ENCODE measurements around the gene PDE1C.

PDE1C gene

GRCh38 chr7:32042900-32043299 lies 27.3 kb downstream of the PDE1C start:
- no peak overlapping the region for H3K4me3 ChIP-seq (ENCODE audit: low read length)

DNA sequence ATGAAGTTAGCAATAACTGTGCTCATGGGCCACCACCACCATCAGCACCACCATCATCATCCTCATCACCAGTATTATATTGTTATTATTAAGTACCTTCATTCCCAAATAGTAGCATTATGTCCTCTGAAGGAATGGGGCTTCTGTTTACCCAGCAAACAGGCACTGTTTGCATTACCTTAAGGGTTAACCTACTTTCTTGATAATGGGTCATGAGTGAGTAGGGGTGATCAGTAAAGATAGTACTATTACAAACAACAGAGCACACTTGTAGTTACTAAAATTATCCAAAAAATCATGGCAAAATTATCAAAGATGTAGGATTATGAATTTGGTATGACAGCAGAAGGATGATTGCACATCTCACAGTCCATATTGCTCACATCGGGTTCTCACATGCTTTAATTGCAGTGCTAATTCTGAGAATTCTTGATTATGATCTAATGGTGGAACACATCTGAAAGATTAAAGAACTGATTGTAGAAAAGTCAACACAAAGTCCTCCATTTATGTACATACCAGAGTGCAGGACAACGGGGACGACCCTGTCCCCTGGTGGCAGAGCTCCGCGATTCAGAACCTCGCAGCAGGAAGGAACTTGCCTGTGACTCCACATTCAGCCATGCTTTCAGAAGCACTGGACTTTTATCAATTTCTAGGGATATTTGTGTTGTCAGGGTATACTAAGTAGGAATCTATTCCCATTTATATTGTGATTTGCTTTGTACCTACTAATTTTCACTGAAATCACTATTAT lies 31.0 kb downstream of the PDE1C start:
- Histone ChIP-seq H3K9ac (ENCODE audit: low read length) (no peak overlapping the region), H3K4me3 (ENCODE audit: low read length) (no peak overlapping the region), H3K27me3 (ENCODE audit: control insufficient read depth, insufficient read depth, low read length) (no peaks in the 10 kb centered on the region), H3K4me1 (ENCODE audit: control insufficient read depth, low read depth, low read length) (no peaks in the 10 kb centered on the region), H3K27ac (ENCODE audit: low read length) (no peak overlapping the region), H3K36me3 (ENCODE audit: control insufficient read depth, low read depth, low read length) (no peaks in the 10 kb centered on the region), H3K9me3 (ENCODE audit: control insufficient read depth, low read depth, low read length) (no peaks in the 10 kb centered on the region)

More at GRCh38 chr7:32042900-32043299, 27.3 kb downstream of the PDE1C start:
- H3K36me3 ChIP-seq (ENCODE audit: control insufficient read depth, low read depth, low read length) = no peaks in the 10 kb centered on the region
- H3K4me1 ChIP-seq (ENCODE audit: control insufficient read depth, low read depth, low read length) = peaks cover 2% of the 10 kb centered on the region
- H3K9ac ChIP-seq (ENCODE audit: low read length) = no peak overlapping the region
- H3K27ac ChIP-seq (ENCODE audit: low read length) = no peak overlapping the region
- H3K27me3 ChIP-seq (ENCODE audit: control insufficient read depth, insufficient read depth, low read length) = no peaks in the 10 kb centered on the region
- no peaks in the 10 kb centered on the region for H3K9me3 ChIP-seq (ENCODE audit: control insufficient read depth, low read depth, low read length)

- Histone ChIP-seq H3K36me3 (ENCODE audit: control insufficient read depth, low read depth, low read length) (no peaks in the 10 kb centered on the region), H3K9ac (ENCODE audit: low read length) (no peak overlapping the region), H3K27ac (ENCODE audit: low read length) (no peak overlapping the region), H3K4me3 (ENCODE audit: low read length) (no peak overlapping the region), H3K27me3 (ENCODE audit: control insufficient read depth, insufficient read depth, low read length) (no peaks in the 10 kb centered on the region), H3K9me3 (ENCODE audit: control insufficient read depth, low read depth, low read length) (no peaks in the 10 kb centered on the region), H3K4me1 (ENCODE audit: control insufficient read depth, low read depth, low read length) (no peaks in the 10 kb centered on the region)
Observed at GRCh38 chr7:32037650-32038198, 32.5 kb downstream of the PDE1C start.

GRCh38 chr7:32036557-32036956 lies 33.6 kb downstream of the PDE1C start:
- no peaks in the 10 kb centered on the region for H3K36me3 ChIP-seq (ENCODE audit: control insufficient read depth, low read depth, low read length)
- H3K9ac ChIP-seq (ENCODE audit: low read length) = no peak overlapping the region
- H3K4me1 ChIP-seq (ENCODE audit: control insufficient read depth, low read depth, low read length) = no peaks in the 10 kb centered on the region
- no peak overlapping the region for H3K4me3 ChIP-seq (ENCODE audit: low read length)
- H3K9me3 ChIP-seq (ENCODE audit: control insufficient read depth, low read depth, low read length) = no peaks in the 10 kb centered on the region
- H3K27ac ChIP-seq (ENCODE audit: low read length) = no peak overlapping the region
- no peaks in the 10 kb centered on the region for H3K27me3 ChIP-seq (ENCODE audit: control insufficient read depth, insufficient read depth, low read length)

DNA sequence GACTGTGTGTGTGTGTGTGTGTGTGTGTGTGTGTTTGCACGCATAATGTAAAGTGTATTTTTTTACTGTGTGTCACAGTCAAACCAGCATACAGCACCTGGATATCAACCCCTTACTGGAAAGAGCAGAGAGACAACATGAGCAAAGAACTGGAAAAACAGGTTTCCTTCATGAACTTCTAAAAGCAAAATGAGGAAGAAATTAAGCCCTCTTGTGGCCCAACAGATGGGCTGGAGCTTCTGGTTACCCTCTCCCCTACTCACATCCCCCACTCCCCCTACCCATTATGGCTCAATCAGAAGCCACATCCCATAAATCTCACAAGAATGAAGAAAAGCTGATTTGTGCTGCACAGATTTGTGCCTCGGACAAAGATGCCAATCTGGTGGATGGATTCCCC lies 36.2 kb downstream of the PDE1C start:
- no peak overlapping the region for H3K9ac ChIP-seq (ENCODE audit: low read length)
- no peaks in the 10 kb centered on the region for H3K36me3 ChIP-seq (ENCODE audit: control insufficient read depth, low read depth, low read length)
- no peaks in the 10 kb centered on the region for H3K27me3 ChIP-seq (ENCODE audit: control insufficient read depth, insufficient read depth, low read length)
- H3K4me3 ChIP-seq (ENCODE audit: low read length) = no peak overlapping the region
- no peak overlapping the region for H3K27ac ChIP-seq (ENCODE audit: low read length)
- H3K9me3 ChIP-seq (ENCODE audit: control insufficient read depth, low read depth, low read length) = no peaks in the 10 kb centered on the region
- no peaks in the 10 kb centered on the region for H3K4me1 ChIP-seq (ENCODE audit: control insufficient read depth, low read depth, low read length)

- no peak overlapping the region for H3K9ac ChIP-seq (ENCODE audit: low read length)
- H3K27ac ChIP-seq (ENCODE audit: low read length) = no peak overlapping the region
- no peaks in the 10 kb centered on the region for H3K36me3 ChIP-seq (ENCODE audit: control insufficient read depth, low read depth, low read length)
- H3K4me3 ChIP-seq (ENCODE audit: low read length) = no peak overlapping the region
- no peaks in the 10 kb centered on the region for H3K9me3 ChIP-seq (ENCODE audit: control insufficient read depth, low read depth, low read length)
- H3K27me3 ChIP-seq (ENCODE audit: control insufficient read depth, insufficient read depth, low read length) = no peaks in the 10 kb centered on the region
- no peaks in the 10 kb centered on the region for H3K4me1 ChIP-seq (ENCODE audit: control insufficient read depth, low read depth, low read length)
Observed at GRCh38 chr7:32033006-32033405, 37.2 kb downstream of the PDE1C start.

DNA sequence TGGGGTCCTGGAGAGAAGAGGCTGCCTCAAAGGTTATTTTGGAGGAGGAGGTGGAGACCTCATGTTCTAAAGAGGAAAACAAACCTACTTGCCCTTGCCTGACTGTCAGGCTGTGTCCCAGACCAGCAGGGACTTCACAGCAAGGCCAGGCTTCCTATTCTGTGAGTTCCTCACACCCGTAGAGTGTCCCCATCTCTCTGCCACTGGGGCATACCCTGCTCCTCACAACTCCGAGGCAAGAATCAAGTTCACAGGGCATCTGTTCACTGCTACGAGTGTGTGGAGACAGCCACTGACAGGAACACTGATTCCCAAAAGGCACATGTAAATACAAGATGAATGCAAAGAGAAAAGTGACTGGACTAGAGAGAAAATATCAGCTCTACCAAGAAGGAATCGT lies 38.0 kb downstream of the PDE1C start:
- H3K27me3 ChIP-seq (ENCODE audit: control insufficient read depth, insufficient read depth, low read length) = no peaks in the 10 kb centered on the region
- no peak overlapping the region for H3K9ac ChIP-seq (ENCODE audit: low read length)
- H3K9me3 ChIP-seq (ENCODE audit: control insufficient read depth, low read depth, low read length) = no peaks in the 10 kb centered on the region

GRCh38 chr7:32030904-32031692 lies 39.1 kb downstream of the PDE1C start:
- no peaks in the 10 kb centered on the region for H3K27me3 ChIP-seq (ENCODE audit: control insufficient read depth, insufficient read depth, low read length)
- no peak overlapping the region for H3K27ac ChIP-seq (ENCODE audit: low read length)
- H3K9me3 ChIP-seq (ENCODE audit: control insufficient read depth, low read depth, low read length) = no peaks in the 10 kb centered on the region
- no peaks in the 10 kb centered on the region for H3K4me1 ChIP-seq (ENCODE audit: control insufficient read depth, low read depth, low read length)
- no peak overlapping the region for H3K9ac ChIP-seq (ENCODE audit: low read length)
- no peak overlapping the region for H3K4me3 ChIP-seq (ENCODE audit: low read length)
- H3K36me3 ChIP-seq (ENCODE audit: control insufficient read depth, low read depth, low read length) = no peaks in the 10 kb centered on the region

More for the DNA sequence above, 38.0 kb downstream of the PDE1C start:
- no peak overlapping the region for H3K27ac ChIP-seq (ENCODE audit: low read length)
- no peaks in the 10 kb centered on the region for H3K36me3 ChIP-seq (ENCODE audit: control insufficient read depth, low read depth, low read length)
- no peak overlapping the region for H3K4me3 ChIP-seq (ENCODE audit: low read length)
- no peaks in the 10 kb centered on the region for H3K4me1 ChIP-seq (ENCODE audit: control insufficient read depth, low read depth, low read length)

DNA sequence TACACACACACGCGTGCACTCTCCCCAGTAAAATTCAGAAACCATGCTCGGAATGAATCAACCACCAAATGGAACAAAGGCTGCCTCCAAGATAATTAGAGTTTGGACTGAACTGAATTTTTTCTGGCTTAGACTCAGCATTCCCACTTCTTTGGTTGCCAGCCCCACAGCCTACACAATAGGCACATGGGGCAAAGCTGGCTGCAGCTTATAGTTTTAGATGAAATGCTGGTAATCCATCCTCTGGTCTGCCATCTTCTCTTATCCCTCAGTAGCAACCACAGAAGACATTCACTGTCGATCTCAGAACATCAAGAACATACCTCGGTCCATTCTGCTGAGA lies 44.2 kb downstream of the PDE1C start:
- Histone ChIP-seq H3K4me1 (ENCODE audit: control insufficient read depth, low read depth, low read length) (no peaks in the 10 kb centered on the region), H3K9ac (ENCODE audit: low read length) (no peak overlapping the region), H3K36me3 (ENCODE audit: control insufficient read depth, low read depth, low read length) (no peaks in the 10 kb centered on the region), H3K9me3 (ENCODE audit: control insufficient read depth, low read depth, low read length) (no peaks in the 10 kb centered on the region), H3K27ac (ENCODE audit: low read length) (no peak overlapping the region), H3K27me3 (ENCODE audit: control insufficient read depth, insufficient read depth, low read length) (no peaks in the 10 kb centered on the region), H3K4me3 (ENCODE audit: low read length) (no peak overlapping the region)

DNA sequence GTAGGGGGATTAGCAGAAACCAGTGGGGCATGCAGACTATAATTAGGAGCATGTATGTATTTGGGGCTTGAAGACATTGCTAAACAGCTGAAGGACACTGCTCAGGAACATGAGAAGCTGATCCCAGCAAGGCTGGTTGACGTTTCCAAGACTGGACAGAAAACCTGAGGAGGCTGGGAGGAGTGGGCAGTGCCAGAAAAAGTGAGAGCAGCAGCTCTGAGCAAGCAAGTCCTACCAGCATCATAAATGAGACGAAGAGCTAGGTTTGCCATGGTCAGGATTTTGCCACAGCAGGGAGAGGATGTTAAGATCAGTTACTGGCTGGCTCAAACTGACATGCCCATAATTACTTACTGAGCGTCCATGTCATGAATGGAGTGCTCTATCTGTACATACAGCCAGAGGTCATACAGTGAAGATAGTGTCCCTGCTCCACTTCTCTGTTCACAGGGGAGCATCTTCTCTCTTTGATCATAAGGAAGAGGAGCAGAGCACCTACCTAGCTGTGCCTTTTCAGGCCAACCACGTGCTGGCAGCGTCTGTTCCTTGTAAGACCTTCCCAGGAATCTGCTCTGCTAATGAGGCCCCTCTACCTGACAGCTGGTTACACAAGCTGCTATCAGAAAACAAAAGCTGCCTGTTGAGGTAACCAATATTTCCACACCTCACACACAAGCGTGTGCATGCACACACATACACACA lies 44.7 kb downstream of the PDE1C start:
- no peak overlapping the region for H3K4me3 ChIP-seq (ENCODE audit: low read length)
- no peaks in the 10 kb centered on the region for H3K9me3 ChIP-seq (ENCODE audit: control insufficient read depth, low read depth, low read length)
- no peaks in the 10 kb centered on the region for H3K4me1 ChIP-seq (ENCODE audit: control insufficient read depth, low read depth, low read length)
- no peak overlapping the region for H3K9ac ChIP-seq (ENCODE audit: low read length)
- no peaks in the 10 kb centered on the region for H3K36me3 ChIP-seq (ENCODE audit: control insufficient read depth, low read depth, low read length)
- no peak overlapping the region for H3K27ac ChIP-seq (ENCODE audit: low read length)
- H3K27me3 ChIP-seq (ENCODE audit: control insufficient read depth, insufficient read depth, low read length) = no peaks in the 10 kb centered on the region

GRCh38 chr7:32023376-32023775 lies 46.8 kb downstream of the PDE1C start:
- no peak overlapping the region for H3K9ac ChIP-seq (ENCODE audit: low read length)
- no peaks in the 10 kb centered on the region for H3K4me1 ChIP-seq (ENCODE audit: control insufficient read depth, low read depth, low read length)
- H3K4me3 ChIP-seq (ENCODE audit: low read length) = no peak overlapping the region
- H3K36me3 ChIP-seq (ENCODE audit: control insufficient read depth, low read depth, low read length) = no peaks in the 10 kb centered on the region
- H3K27ac ChIP-seq (ENCODE audit: low read length) = no peak overlapping the region
- H3K9me3 ChIP-seq (ENCODE audit: control insufficient read depth, low read depth, low read length) = no peaks in the 10 kb centered on the region
- no peaks in the 10 kb centered on the region for H3K27me3 ChIP-seq (ENCODE audit: control insufficient read depth, insufficient read depth, low read length)

Measured in iPS-18a (cell line).